Measurements from ENCODE around the gene RIBC2. TPM values are rescaled to one million over a fixed set of nuclear protein-coding genes. Genes with fewer than 3 reads are reported as not detected.

Gene RIBC2
- total and polyA plus RNA-seq, 2 of the 4 experiments (the other 2 are of a cell fraction) = 0.29 to 0.36 TPM

- CTCF ChIA-PET = no interaction called here
- in situ Hi-C loops (cut with MboI; ENCODE audit: low sequenced_read_pairs) = no loop called here
- dilution Hi-C loops (cut with HindIII; ENCODE audit: low sequenced_read_pairs, unreplicated experiment) = no loop called here
These were observed 52.1 kb downstream of the RIBC2 start for GRCh38 chr22:45465633-45466032.

More at GRCh38 chr22:45465633-45466032, 52.1 kb downstream of the RIBC2 start:
- no peaks in the 10 kb centered on the region for H3K27me3 ChIP-seq (ENCODE audit: control insufficient read depth, insufficient read depth, low read length)
- H2BK15ac ChIP-seq (ENCODE audit: low read depth, low read length) = no peak overlapping the region
- H3K9me3 ChIP-seq (ENCODE audit: control insufficient read depth, insufficient read depth, low read length) = peaks cover 11% of the 10 kb centered on the region
- no peak overlapping the region for H3K18ac ChIP-seq (ENCODE audit: low read depth, low read length)
- H3K4me1 ChIP-seq (ENCODE audit: control insufficient read depth, insufficient read depth, low read length) = peaks cover 11% of the 10 kb centered on the region
- no peak overlapping the region for H2BK5ac ChIP-seq (ENCODE audit: low read depth, low read length, poor library complexity, severe bottlenecking)
- H3K27ac ChIP-seq (ENCODE audit: insufficient read depth, low read length) = no peak overlapping the region
- ATAC-seq (ENCODE audit: low read depth) (no peak), DNase-seq (no peak)
- H4K20me1 ChIP-seq (ENCODE audit: insufficient read depth, low read length) = no peaks in the 10 kb centered on the region
- H2AFZ ChIP-seq (replicated peaks; ENCODE audit: low read length, poor library complexity) = no peak overlapping the region
- H3K56ac ChIP-seq (ENCODE audit: extremely low read depth, insufficient read depth, low read length) = no peak overlapping the region
- no peak overlapping the region for H2AK5ac ChIP-seq (ENCODE audit: low read depth, low read length)
- no peaks in the 10 kb centered on the region for H3K36me3 ChIP-seq (ENCODE audit: control insufficient read depth, insufficient read depth, low read length)
- no peak overlapping the region for H3K4me3 ChIP-seq (ENCODE audit: insufficient read depth, low read depth, low read length)
- no peak overlapping the region for H3K4me2 ChIP-seq (ENCODE audit: low read depth, low read length)
- H3K4ac ChIP-seq (ENCODE audit: low read depth, low read length) = no peak overlapping the region
- no peak overlapping the region for H3K14ac ChIP-seq (replicated peaks; ENCODE audit: low read depth, low read length)
- H2BK120ac ChIP-seq (ENCODE audit: low read depth, low read length) = no peak overlapping the region
- no CpG with 5 or more reads among the region's 3 CpGs for WGBS, 2 experiments (ENCODE audit: extremely low coverage in 2 of 2, insufficient read length in 1 of 2)
- no peak overlapping the region for H3K9ac ChIP-seq (ENCODE audit: low read depth, low read length)
- no peaks in the 10 kb centered on the region for H3K79me1 ChIP-seq (ENCODE audit: low read depth in 1 of 2, low read length in 2 of 2)
- no peak overlapping the region for H2AK9ac ChIP-seq (replicated peaks; ENCODE audit: low read depth, low read length, poor library complexity)
- no TSS peak for BruUV-seq (replicated peaks)
- intact Hi-C loops (cut with micrococcal nuclease) = no loop called here
- 0 out of 2 replicates have a peak, but pooled peaks cover 3% of the 10 kb centered on the region for H3K9me1 ChIP-seq (ENCODE audit: insufficient read depth, low read length)
- POLR2A ChIA-PET (ENCODE audit: unreplicated experiment) = no interaction called here
- H4K8ac ChIP-seq (ENCODE audit: low read depth in 2 of 2, low read length in 2 of 2) = no peak overlapping the region
- H4K5ac ChIP-seq (ENCODE audit: low read depth, low read length) = no peak overlapping the region
- H2BK20ac ChIP-seq (ENCODE audit: low read depth, low read length) = no peak overlapping the region
- no peak overlapping the region for H4K91ac ChIP-seq (ENCODE audit: insufficient read depth, low read depth, low read length)
- TF ChIP-seq MAFK (IDR thresholded peaks at IDR 0.05; ENCODE audit: low read depth, low read length) (no peak), ELK1 (IDR thresholded peaks at IDR 0.05; ENCODE audit: borderline replicate concordance, low read depth, low read length) (no peak), CHD1 (IDR thresholded peaks at IDR 0.05; ENCODE audit: low read depth, low read length) (no peak), BHLHE40 (IDR thresholded peaks at IDR 0.05; ENCODE audit: low read depth, low read length) (no peak), RAD21 (IDR thresholded peaks at IDR 0.05; ENCODE audit: low read length) (no peak), RCOR1 (IDR thresholded peaks at IDR 0.05; ENCODE audit: insufficient replicate concordance, low read length) (no peak), MAZ (IDR thresholded peaks at IDR 0.05; ENCODE audit: borderline replicate concordance, low read depth, low read length) (no peak), POLR2A (IDR thresholded peaks at IDR 0.05; ENCODE audit: low read depth, low read length) (no peak), USF2 (IDR thresholded peaks at IDR 0.05; ENCODE audit: low read depth, low read length) (no peak), CTCF (conservative IDR thresholded peaks at IDR 0.05; ENCODE audit: low read depth, low read length) (no peak), MXI1 (IDR thresholded peaks at IDR 0.05; ENCODE audit: borderline replicate concordance, low read depth, low read length) (no peak), CEBPB (IDR thresholded peaks at IDR 0.05; ENCODE audit: low read depth, low read length) (no peak), RFX5 (IDR thresholded peaks at IDR 0.05; ENCODE audit: low read depth, low read length) (no peak), SMC3 (IDR thresholded peaks at IDR 0.05; ENCODE audit: low read depth, low read length) (no peak)
- no peak overlapping the region for H3K23ac ChIP-seq (ENCODE audit: low read depth, low read length)

Measured in IMR-90 (cell line).